GM10248 (cell line): ENCODE results near the gene RASA3.
"Not testable (repeated sequence)": the region's sequence is repeated elsewhere in the genome, so short reads cannot be mapped to it uniquely, and the experiment has no call there.

Experiments
- CTCF ChIA-PET: fragments of 300-600 bp; sonication (Branson Sonifier 250); formaldehyde crosslinking; extraction: SDS; loops from one replicate; lab custom pipeline; 2021; ENCODE audit warnings: antibody characterized with exemption; lab: Yijun Ruan, JAX
- POLR2A ChIA-PET: fragments of 350-650 bp; sonication (Branson Sonifier 250); formaldehyde crosslinking; extraction: SDS; loops from one replicate; lab custom pipeline; 2020; ENCODE audit warnings: antibody characterized with exemption; lab: Yijun Ruan, JAX
- DNase-seq: peaks from one replicate; pipeline ENCODE4 v3.0.0; 2012; ENCODE audit errors: extremely low spot score
- TF ChIP-seq, protein P1 (sequence below): IDR thresholded peaks from 2 replicates; pipeline ENCODE4 v1.5.1; 2012; ENCODE audit warnings: mild to moderate bottlenecking, low read depth; ENCODE audit errors: extremely low read depth, missing control alignments, control extremely low read depth

RASA3 gene

DNA sequence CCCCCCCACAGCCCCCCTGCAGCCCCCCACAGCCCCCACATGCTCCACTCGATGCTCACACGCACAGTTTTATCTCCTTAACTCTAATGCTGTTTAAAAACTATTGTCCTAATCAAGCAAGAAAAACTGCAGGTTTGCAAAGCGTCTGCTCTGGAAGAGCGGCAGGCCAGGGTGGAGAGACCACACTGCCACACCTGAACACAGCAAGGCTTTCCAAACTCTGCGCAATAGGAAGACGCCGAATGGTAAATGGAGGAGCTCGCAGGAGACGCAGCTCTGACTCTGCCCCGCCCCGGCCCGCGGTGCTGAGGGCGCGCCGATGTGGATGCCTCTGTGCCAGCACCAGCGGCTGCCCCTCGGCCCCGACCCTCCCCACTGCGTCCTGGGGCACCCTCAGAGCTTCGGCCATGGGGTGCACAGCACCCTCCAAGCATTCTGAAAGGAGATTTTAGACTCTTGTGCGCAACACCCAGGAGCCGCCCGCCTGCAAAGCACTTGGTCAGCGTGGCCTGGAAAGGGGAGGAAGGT is 32.4 kb downstream of the RASA3 start:
- TF ChIP-seq, protein P1, sequence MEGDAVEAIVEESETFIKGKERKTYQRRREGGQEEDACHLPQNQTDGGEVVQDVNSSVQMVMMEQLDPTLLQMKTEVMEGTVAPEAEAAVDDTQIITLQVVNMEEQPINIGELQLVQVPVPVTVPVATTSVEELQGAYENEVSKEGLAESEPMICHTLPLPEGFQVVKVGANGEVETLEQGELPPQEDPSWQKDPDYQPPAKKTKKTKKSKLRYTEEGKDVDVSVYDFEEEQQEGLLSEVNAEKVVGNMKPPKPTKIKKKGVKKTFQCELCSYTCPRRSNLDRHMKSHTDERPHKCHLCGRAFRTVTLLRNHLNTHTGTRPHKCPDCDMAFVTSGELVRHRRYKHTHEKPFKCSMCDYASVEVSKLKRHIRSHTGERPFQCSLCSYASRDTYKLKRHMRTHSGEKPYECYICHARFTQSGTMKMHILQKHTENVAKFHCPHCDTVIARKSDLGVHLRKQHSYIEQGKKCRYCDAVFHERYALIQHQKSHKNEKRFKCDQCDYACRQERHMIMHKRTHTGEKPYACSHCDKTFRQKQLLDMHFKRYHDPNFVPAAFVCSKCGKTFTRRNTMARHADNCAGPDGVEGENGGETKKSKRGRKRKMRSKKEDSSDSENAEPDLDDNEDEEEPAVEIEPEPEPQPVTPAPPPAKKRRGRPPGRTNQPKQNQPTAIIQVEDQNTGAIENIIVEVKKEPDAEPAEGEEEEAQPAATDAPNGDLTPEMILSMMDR, result no peak
- CTCF ChIA-PET, result no interaction called here
- DNase-seq, result no peak
- POLR2A ChIA-PET, result no interaction called here

DNA sequence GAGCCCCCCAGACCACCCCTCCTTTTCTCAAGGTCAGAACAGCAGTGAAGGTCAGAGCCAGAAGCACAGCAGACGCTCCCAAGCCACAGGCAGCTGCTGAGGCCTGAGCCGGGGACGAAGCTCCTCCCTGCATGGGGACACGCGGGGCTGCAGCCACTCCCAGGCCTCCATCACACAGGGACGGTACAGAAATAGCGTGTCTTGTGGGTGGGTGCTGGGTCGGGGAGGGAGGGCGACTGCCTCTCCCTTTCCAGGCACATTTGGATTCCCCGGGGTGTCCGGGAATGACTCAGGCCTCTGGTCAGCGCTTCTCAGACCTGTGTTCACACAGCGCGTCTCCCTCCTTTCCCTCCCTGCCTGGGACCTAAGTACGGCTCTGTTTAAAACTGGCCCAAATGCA is 33.2 kb downstream of the RASA3 start:
- TF ChIP-seq, protein P1, result no peak
- peak; percentile 79 for DNase-seq
- CTCF ChIA-PET, result no interaction called here
- POLR2A ChIA-PET, result no interaction called here

DNA sequence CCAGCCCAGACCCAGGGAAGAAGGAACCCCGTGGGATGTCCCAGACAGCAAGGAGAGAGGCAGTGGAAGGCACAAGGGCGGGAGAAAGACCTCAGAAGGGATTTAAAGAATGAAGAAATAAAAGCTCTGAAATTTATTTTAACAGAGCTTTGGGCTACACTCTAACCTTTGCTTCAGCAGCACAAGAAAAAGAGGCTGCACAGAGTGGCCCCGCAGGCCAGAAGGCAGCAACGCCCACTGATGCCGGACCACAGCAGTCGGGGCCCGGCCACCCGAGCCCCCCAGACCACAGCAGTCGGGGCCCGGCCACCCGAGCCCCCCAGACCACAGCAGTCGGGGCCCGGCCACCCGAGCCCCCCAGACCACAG is 33.8 kb downstream of the RASA3 start:
- CTCF ChIA-PET, DNase-seq, POLR2A ChIA-PET: not testable (repeated sequence)

DNA sequence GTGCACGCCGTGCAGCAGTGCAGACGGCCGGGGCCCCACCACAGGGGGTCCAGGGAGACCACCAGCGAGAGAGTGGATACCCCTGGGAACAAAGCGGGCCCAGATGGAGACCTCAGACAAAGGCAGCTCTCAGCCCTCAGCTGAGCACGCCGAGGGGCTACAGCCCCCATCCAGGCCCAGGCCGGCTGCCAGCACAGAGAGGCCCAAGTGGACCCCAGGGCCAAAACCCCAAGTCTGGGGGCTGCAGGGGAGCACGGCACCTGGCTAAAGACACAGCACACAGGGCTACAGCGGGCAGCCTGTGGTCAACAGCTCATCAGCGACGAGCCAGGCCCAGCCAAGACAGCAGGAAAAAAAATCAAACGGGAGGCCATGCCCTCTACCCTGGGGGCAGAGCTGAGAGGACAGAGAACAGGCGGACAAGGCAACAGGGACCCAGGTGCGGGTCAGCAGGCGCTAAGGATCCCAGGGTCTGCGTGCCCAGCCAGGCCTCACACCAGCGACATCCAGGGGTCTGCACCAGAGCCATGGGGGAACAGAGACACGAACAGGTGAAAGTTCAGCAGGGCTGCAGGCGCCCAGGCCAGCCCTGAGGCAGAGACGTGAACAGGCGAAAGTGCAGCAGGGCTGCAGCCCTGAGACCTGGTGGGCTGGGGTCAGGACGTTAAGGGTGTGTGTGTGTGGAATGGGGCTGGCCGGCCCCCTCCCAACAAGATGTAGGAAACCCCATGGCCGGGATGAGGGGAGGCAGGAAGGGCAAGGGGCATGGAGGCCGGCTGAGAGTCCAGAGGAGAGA is 34.3 kb downstream of the RASA3 start:
- no peak for DNase-seq
- ChIA-PET POLR2A (no interaction called here), CTCF (no interaction called here)
- TF ChIP-seq, protein P1, result no peak

DNA sequence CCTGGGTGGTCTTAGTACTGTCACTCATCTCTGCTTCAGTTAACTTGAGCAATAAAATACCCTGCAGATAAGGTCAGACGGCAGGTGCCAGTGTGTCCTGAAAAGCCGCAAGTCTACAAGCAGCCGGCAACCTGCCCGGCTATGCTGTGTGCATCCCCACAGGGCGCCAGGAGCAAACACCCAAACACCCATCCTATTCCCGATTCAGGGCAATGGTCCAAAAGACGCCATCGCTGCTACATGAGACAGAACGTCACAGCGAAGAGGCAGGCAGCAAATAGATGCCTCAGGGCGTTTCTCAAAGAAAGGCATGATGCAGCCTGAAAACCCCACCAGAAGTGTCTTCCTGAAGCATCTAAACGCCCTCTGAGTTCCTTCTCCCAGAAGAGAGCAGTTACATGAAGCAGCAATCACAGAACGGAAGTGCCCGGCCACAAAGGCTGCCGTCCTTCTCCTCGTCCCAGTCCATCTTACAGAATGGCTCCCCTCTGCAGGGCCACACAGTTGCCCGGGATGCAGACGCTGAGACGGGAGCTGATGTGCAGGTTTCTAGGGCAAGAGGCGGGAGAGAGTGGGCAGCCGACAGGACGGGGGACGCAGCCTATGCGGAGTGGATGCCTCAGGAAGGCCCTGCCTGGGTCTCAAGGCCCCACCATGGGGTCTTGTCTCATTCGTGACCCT is 35.1 kb downstream of the RASA3 start:
- ChIA-PET POLR2A (no interaction called here), CTCF (interaction anchor here (1.6 kb wide), 1 partner anchor 12 kb away, joined by 3 read pairs; no protein-coding TSS in a partner anchor)
- TF ChIP-seq, protein P1, result no peak
- DNase-seq, result no peak

DNA sequence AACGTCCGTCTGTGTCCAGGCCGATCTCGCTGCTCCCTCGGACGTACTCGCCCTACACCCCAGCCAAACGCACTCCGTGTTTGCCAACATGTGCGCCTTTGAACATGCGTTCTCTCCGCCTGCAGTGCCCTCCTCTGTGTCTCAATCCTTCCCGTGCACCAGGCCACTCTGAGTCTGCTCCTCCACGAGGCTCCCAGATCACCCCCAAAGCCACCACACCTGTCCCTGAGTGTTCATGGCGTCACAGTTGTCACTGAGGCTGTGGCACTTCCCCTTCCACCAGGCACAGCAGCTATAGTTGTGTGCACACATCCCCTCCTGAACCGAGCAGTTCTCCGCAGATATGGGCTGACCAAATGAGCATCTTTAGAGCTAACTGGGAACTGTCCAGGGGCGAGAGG is 35.6 kb downstream of the RASA3 start:
- CTCF ChIA-PET, result interaction anchor here (1.6 kb wide), 1 partner anchor 12 kb away, joined by 3 read pairs; no protein-coding TSS in a partner anchor
- POLR2A ChIA-PET, result no interaction called here
- TF ChIP-seq, protein P1, result no peak
- DNase-seq, result no peak
